SU-DHL-6 (cell line): ENCODE data around the gene BRD4.

ENCODE experiments used
- CTCF ChIP-seq: fragments of 200-600 bp; sonication (generic); IDR thresholded peaks from one replicate; pipeline ENCODE4 v1.5.1; 2017; ENCODE audit warnings: antibody characterized with exemption, mild to moderate bottlenecking, low read length, moderate library complexity; ENCODE audit not compliant: insufficient read depth, poor library complexity, severe bottlenecking
- EZH2phosphoT487 ChIP-seq: fragments of 200-600 bp; sonication (generic), shearing (Covaris generic); conservative IDR thresholded peaks from 2 replicates; pipeline ENCODE4 v1.6.1; 2018; ENCODE audit warnings: mild to moderate bottlenecking, antibody characterized with exemption, low read length, moderate library complexity, mixed read lengths

- TF ChIP-seq EZH2phosphoT487 (no peak), CTCF (no peak)
These were observed 25.2 kb downstream of the BRD4 start for GRCh38 chr19:15307169-15307568.
